HK-2 (cell line): ENCODE measurements around the gene LNP1.
A peak's percentile ranks its signal among the peaks of the same experiment; 100 is the strongest.
"Not testable (repeated sequence)": the region's sequence is repeated elsewhere in the genome, so short reads cannot be mapped to it uniquely, and the experiment has no call there.

Experiments used
- DNase-seq: peaks from one replicate; pipeline ENCODE4 v3.0.0-alpha.2; 2018; ENCODE audit not compliant: unreplicated experiment

Gene LNP1, protein sequence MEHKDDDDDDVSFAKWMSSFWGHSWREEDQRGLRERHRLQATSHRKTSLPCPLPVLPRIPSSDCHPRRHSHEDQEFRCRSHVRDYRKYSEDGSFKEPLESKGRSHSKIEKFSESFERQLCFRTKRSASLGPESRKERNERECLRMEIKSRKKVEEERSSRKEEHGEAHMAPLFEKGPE

DNA sequence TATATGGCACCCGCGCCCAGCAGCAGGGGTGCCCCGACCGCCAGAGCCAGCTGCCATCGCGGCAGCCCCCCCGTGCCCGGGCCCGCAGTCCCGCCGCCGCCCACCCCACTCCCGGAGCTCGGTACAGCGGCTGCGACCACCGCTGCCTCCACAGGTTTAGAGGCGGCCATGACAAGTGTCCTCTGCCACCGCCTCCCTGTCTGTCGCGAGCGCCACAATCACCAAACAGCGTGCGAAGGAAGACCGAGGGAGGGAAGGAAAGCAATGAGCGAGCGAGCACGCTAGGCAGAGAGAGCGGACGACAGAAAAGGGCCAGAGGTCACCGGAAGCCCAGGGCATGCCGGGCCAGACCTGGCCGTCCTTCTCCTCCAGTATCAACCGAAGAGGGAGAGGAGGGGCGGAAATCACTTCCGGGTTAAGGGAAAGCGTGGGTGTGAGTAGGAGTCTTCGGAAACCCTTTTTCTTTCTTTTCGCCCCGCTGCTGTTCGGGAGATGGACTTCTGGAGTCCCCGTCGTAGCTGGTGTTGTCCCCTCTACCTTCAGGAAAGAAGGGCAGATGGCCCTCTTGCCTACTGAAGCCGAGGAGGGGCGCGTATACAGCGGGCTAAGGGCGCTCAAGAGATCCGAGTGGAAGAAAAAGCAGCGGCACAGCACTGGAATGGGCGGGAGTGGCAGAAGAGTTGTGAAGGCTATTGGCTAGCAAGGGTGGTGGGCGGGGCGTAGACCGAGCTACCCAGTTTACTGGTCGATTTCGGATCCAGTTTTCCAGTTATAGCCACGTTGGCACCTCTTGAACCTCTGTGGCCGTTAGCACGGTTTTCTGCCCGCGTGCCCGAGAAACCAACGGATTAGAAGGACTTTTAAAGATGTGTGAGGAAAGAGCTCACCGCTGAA lies at the start of gene LNP1, which contains the start of gene TOMM70:
LNP1 (plus strand) TSS at position 760 of the 894 bp plus-strand sequence. CDS start 28,191 bp downstream, outside the sequence.
TOMM70 (minus strand) TSS at position 310 of the 894 bp plus-strand sequence; CDS start at position 170, 140 bp downstream.
- peak; percentile 98 for DNase-seq

DNA sequence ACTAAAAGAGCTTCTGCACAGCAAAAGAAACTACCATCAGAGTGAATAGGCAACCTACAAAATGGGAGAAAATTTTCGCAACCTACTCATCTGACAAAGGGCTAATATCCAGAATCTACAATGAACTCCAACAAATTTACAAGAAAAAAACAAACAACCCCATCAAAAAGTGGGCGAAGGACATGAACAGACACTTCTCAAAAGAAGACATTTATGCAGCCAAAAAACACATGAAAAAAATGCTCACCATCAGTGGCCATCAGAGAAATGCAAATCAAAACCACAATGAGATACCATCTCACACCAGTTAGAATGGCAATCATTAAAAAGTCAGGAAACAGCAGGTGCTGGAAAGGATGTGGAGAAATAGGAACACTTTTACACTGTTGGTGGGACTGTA lies 49.6 kb upstream of the LNP1 start:
- DNase-seq = not testable (repeated sequence)

DNA sequence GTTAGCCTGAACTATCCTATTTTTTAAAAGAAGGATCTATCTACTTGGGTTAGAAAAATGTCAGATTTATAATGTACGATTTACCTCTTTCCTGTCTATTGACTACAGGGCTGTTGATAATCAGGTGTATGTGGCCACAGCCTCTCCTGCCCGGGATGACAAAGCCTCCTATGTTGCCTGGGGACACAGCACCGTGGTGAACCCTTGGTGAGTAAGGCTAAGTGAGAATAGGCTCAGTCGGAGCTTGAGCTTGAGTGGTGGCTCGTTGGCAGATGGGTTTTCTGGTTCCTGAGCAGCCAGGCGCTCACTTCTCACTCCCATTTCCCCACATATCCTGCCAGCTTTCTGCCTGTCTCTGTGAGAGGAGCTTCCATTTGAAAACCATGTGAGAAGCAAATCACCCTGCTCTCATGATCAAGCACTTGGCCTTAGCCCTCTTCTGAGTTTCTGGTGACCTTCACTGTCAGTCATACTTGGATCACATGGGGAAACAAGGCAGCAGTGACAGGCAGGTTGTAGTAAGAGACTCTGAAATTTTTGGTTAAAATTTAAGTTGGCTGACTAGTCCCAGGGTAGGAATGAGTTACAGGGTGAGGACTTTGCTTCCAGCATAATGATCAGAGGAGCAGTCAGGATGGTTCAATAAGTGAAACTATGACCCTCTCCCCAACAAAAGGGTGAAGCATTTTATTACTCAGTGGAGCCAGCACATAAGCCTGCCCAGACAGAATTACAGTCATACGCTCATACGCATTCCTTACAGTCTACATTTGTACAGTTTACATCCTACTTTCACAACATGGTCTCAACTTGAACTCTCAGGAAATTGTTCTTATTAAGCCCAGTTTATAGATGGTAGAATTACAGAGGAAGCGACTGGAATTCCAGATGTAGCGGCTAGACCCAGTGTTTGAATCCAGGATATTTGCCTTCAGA lies 48.8 kb upstream of the LNP1 start:
- DNase-seq = peak; percentile 35

DNA sequence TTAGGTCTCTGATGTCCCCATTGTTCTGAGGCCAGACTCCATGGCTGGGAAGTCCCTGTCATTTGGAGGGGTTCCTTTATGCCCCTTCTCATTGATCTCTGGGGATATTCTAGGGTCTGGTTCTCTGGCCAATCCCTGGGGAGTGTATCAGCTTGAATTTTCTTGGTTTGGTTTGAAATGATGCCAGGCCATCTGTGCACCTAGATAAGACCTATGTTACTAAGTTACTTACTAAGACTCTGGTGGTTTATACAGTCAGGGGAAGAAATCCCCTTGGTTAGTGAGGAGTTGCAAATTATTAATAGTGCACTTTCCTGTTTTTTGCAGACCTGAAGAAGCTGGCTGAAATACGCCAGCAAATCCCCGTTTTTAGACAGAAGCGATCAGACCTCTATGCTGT lies 46.5 kb upstream of the LNP1 start:
- no peak for DNase-seq

DNA sequence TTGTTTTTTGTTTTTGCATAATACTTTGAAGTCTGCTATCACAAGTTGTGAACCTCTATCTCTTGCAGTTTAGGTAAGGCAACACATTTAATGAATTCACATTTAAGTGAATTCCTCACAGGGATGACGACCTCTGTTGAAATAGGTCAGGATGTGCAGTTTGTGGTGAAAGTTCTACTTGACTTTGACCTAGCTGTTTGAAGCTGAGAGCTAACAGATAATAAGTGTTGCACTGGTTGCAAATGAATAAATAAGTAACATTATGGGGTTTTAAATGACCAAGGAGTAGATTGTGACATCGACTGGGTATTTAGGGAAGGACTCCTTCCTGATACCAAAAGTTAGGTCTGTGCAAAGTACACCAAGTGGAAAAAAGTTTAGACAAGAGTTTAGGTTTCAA lies 42.9 kb upstream of the LNP1 start:
- DNase-seq = no peak

DNA sequence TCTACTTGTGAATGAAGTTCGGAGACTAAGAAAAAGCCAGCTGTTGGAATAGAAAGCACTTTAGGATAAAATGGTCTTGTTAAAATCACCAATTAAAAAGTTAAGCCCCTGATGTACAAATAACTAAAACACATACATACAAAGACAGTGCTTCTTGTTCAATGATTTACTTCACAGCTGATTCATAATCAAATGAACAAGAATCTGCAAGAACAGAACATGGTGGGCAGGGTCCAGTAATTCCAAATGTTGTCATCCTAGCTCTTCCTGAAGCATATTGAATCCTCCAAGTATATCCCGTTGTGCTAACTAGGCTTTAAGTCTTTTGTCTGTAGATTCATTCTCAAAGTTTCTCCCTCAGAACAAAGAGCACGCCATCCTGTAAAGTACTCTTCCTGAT lies 42.3 kb upstream of the LNP1 start:
- no peak for DNase-seq

DNA sequence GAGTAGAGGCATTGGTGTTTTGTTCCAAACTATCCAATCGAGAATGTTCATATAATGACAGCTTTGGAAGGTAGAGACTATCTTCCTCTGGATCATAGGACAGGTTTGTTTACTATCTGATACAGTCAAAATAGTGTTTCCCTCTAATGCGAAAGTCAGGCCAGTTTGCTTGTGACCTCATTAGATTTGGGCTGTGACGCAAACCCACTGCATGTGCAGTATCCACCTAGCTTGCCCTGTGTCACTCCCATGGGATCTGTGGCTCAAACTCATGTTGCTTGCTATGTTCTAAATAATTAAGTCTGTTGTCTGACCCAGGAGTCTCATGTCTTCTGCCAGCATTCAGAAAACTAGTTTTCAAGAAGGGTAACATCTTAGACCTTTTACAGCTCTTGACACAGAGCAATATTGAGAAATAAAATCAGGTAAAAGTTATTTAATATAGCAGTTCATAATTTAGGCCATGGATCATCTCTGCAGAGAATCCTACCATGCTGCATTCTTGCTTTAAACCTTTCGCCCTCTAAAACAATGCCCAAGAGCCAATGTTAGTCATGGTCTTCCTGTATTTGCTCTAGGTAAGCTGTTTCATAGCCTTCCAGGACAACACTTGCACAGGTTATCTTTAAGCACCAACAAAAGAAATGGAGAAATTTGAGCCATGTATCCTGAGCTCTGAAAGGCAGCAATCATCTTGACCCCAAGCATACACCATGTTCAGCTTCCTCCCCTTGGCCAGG lies 40.4 kb upstream of the LNP1 start:
- DNase-seq = no peak

DNA sequence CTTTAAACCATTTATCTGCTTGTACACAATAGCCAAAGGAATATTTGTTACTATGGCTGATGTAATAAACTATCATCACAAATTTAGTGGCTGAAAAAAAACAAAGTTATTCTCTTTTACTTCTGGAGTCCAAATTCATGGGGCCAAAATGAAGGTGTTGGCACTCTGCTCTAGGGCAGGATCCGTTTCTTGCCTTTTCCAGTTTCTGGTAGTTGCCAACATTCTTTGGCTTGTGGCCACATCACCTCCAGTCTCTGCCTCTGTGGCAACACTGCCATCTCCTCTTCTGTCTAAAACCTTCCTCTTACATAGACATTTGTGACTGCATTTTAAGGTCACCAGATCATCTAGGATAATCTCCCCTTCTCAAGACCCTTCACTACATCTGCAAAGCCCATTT lies 39.4 kb upstream of the LNP1 start:
- no peak for DNase-seq

DNA sequence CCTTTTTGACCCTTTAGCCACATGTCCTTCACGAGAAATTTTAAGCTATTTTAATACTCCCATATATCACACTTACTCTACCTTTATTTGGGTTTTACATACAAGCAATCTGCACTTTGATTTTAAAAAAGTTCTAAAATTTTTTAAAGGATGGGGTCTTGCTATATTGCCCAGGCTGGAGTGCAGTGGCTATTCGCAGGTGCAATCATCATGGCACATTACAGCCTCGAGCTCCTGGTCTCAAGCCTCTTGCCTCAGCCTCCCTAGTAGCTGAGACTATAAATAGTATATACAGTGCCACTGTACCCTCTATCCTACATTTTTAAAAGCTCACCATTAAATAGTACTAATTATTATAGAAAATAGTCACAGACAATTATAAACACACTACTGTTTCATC lies 36.9 kb upstream of the LNP1 start:
- DNase-seq = no peak

DNA sequence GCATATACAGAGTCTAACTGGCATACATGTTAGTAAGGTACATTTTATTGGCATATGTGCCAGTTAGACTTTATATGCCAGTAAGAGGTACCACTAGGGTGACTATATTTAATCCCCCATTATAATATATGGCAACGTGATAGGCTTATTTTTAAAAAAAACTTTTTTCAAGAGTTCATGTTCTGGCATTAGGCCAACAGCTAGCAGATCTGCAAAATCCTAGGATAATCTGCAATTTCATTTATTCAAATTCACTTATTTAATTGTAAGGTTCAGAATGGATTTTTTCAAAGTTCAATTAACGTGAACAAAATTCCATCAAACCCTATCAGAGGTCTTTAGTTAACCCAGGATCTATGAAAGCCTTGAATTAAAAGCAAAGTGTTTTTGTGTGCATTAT lies 34.9 kb upstream of the LNP1 start:
- DNase-seq = no peak

DNA sequence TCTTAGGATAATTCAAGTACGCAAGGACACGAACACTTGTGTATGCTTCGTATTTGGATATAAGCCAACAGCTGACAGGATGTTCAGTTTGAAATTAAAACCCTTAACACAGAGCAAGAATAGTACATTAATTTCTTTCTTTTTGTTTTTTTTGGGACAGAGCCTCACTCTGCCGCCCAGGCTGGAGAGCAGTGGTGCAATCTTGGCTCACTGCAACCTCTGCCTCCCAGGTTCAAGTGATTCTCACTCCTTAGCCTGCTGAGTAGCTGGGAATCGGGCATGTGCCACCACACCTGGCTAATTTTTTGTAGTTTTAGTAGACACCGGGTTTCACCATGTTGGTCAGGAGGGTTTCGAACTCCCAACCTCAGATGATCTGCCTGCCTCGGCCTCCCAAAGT lies 32.9 kb upstream of the LNP1 start:
- no peak for DNase-seq

DNA sequence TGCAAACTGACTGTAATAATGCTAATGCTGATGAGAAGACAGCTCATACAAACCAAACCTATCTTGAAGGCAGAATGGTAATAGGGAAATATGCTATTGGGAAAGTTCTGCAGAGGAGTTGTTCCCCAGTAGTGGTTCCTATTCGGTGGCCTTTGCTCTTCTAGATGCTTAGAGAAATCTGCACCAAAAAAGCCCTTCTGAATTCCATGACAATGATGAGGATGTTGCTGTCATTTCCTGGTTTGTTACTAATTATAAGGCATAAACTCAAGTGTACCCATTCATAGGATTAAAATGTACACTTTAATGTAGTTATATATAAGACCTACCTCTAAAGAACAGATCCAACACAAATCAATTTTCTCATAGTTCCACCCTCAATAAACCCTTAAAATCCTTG lies 30.6 kb upstream of the LNP1 start:
- no peak for DNase-seq

DNA sequence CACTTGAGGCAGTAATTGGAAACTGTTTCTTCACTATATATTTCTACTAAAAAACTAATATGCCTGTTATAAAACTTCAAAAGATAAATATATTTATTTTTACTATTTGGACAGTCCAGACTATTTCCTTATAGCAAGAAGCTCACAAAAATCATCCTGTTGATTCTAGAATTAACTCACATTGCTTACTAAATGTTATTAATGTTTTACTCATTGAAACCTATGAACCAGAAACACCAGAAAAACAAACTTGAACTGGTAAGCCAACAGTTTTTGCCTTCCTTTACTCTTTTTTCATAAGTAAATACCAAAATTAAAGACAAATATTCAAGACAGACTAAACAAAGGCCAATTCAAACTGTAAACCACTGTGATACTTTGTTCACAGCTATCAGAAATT lies 26.8 kb upstream of the LNP1 start:
- DNase-seq = no peak

DNA sequence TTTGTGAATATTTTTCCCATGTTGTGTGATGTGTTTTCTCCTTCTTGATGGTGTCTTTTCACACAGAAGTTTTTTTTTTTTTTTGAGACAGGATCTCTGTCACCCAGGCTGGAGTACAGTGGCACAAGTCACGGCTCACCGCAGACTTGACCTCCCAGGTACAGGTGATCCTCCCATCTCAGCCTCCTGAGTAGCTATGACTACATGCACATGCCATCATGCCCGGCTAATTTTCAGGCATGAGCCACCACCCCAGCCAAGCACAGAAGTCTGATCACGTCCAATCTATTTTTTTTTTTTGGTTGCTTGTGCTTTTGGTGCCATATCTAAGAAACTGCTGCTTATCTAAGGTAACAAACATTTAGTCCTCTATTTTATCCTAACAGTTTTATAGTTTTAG lies 25.0 kb upstream of the LNP1 start:
- no peak for DNase-seq

DNA sequence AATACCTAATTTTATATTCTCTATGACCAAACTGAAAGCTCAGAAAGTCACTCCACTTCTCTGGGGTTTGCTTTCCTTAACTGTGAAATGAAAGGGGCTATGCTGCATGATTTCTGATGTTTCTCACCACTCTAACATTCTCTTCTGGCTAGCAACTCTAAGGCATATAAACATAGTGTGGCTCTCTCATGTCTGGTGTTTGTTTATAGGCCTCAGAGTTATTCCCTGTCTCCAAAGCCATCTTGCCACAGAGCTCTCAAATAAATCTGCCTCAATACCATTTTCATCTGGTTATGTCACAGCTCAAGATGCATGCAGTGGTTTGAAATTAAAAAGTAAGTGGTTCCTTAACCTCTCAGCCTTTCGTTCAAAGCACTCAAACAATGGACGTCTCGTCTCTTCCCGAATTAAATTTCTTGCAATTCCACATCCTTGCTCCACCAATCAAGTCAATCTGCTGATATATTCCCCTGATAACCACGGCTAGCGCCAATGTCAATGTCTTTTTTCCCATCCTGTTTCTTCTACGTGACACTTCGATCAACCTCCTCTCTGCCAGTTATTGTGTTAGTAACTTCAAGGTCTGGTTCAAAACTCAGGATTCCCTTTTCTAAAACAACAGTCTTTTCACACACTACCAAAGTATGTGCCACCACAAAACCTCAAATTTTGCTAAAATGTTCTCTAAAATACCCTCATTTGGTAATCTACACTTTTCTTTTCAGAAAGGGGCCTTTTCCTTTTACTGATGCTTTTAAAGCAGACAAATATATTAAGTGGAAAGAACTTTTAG lies 16.4 kb upstream of the LNP1 start:
- DNase-seq = no peak

DNA sequence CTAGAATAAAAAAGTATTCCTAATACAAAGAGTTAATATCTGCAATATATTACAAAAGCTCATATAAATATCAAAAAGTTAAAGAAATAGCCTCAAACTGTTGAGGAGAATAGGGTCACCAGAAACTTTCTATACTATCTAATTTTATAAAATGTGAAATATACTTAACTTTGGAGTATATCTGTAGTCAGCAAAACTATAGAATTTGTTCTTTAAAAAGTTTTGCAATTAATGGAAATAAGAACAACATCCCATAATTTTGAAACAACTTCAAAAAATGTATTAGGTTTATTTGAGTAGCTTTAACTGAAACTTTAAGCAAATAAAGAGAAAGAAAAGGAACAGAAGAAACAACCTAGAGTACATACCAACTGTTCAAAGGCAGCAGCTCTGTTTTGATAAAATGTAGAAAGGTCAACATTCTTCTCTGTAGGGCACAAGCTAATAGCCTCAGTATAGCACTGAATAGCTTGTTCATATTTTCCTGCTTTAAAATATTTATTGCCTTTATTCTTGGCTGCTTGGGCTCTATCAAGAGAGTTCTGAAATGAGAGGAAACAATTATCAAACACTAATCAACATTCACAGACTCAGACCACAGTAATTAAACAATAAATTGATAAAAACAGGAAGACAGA lies 14.8 kb upstream of the LNP1 start:
- no peak for DNase-seq

DNA sequence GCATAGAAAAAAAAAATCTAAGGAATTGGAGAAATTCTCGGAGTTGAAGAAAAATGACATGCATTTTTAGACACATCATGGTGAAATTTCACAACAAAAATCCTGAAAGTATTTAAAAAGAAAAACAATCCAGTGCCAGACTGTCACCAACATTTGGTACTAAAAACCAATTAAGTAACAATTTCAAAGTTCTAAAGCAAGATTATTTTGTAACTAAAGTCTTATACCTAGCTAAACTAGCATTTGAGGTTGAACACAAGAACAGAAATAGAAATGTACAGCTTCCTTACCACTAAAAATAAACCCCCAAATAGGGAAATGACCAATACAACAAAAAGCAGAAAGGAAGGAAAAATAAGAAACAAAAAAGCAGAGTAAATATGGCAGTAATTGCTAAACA lies 12.3 kb upstream of the LNP1 start:
- no peak for DNase-seq

DNA sequence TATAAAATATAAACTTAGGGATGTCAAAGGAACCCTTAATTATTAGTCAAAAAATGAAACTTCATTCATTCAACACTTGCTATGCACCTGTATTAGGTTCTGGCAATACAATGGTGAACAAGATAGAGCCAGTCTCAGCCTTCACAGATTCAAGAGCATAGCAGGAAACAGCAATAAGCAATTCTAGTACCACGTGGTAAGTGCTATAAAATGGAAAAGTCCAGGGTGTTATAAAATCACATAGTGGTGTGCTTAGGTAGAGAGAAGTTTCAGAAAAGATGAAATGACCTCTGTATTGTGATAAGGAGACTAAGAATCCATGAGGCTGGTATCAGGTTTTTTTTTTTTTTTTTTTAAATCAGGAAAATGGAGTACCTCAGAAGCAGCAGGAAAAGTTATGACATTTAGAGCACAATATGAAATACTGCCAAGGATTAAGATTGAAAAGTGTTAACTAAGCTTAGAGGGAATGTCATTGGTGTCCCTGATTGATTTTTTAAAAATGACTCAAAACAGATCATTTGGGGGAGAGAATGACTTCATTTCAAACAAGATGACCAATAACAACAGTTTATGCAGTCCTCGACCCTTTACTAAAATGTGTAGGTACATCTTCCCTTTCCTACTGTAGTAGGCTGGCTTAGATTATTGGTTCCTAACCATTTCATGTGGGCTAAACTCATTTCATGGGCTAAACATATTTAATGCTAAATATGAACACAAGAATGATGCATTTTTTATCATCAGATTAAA lies 5.5 kb upstream of the LNP1 start:
- no peak for DNase-seq

DNA sequence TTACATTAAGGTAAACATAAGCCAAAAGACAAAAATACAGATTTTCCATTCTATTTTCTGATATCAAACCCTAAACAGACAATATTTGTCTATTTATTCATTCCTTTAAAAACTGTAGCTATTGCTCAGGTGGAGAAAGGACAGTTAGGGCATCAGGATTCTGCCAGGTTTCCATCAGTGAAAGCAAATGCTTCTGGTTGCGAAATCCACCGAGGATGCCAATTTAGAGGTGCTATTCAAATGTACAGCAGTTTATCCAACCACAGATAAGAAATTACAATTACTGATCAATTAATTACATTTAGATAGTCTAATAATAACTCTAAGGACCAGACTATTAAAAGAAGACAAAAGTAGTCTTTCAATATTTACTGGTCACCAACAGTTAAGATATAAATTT lies 4.4 kb upstream of the LNP1 start:
- no peak for DNase-seq
